ENCODE data around the gene BACH2.

Gene BACH2

DNA sequence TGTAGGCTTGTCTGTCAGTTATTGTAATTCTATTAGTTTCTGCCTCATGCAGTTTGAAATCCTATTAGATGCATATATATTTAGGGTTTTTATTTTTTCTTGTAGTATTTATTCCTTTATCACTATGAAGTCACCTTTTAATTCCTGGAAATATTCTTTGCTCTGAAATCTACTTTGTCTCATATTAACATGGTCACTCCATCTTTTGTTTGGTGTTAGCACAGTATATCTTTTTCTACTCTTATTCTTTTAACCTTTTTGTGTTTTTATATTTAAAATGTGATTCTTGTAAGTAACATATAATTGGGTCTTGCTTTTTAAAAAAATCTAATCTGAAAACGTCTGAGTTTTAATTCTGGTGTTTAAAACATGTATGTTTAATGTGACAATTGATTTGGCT, 280.8 kb downstream of the BACH2 start:
- no peak for DNase-seq

GRCh38 chr6:90008908-90009501, 287.6 kb downstream of the BACH2 start:
- DNase-seq = no peak

DNA sequence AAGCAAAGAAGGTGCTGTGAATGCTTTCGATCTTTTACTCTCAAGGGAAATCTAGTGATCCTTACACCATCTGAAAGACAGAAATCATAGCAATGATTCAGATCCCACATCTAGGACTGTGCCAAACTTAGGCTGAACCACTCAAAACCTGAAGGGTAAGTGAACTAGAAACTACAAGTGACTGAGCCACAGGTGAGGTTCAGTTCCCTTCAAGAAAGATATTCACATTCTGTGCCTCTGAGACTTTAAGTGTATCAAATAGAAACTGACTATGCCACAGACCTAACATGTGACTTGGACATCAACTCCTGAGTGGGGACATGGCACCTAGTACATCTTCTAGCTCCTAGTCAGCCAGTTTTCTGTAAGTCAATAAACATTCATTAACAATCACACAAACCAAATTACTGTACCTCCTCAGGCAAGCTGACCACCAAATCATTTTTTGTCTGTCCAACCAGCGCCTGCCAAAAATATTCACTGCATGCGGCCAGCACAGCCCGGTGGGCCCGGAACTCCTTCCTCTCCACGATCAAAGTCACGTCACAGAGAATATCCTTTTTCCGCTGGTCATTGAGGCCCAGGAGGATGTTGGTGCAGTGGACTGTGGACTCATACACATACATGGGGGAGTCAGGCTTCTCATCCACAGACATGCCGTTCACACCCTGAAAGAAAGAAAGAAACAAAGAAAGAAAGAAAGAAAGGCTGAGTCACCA, 288.3 kb downstream of the BACH2 start:
- no peak for DNase-seq

DNA sequence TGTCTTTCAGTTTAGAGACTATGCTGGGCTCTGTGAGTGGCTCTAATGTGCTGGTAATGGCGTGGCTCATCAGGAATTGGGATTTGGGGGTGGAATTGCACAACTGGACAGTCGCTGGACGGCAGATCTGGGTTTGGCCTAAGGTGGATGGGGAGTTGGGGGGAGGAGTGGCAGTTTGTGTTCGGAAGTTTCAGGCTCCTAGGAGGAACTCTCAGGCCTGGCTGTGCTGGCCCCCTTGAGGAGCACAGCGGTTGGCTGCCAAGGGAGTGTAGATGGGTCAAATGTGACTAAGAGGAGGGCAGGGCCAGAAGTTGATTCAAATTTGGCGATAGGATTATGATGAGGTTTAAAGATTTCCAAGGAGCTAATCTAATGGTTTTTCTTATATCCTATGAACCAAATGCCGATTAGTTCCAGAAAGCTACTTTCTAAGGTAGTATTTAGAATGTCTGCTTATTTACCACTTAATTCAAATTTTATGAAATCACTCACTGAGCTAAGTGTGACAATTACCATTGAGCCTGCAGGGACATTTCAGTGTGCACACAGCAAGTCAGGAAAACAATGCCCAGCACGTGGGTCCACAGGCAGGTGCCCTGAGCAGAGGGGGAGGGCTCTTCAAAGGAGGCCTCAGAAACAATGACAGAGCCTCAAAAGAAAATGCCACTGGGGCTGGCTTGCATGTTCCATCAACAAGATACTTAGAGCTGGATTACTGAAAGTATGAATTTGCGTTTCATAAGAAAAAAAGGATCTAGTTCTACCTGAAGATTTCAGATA, 291.4 kb downstream of the BACH2 start:
- no peak for DNase-seq

DNA sequence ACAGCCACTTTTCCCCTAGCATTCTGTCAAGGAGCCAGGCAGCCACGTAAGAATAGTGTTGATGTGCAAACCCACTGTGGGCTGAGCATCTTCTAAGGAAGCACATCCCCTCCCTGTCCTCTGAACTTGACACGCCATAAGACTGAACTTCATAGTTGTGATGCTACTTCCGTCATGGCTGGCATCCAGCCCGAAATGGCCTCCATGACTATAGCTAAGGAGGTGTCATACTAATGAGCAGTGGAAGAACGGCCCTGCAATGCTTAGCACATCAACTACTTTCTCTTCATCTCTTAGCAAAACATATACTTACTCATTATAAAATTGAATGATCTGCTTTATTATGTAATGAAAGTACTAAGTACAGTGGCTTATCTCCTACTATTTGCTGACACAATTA, 292.1 kb downstream of the BACH2 start:
- no peak for DNase-seq

DNA sequence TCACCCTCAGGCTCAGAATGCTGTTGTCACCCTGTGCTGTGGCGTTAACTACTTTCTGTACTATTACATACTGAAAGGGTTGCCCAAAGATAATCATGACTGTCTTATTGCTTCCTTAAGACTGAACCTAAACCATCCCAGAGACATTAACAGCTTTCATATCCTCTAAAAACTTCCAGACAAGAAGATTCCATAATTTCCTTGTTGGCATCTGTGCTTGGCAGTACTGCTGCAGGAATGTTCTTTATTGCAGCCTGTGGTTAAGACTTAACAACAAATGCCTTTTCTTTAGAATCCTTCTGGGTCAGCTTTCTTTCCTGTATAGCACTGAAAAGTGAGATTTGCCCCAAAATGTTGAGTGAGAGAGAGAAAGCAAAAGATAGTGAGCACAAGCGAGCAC, 292.7 kb downstream of the BACH2 start:
- DNase-seq = no peak

- DNase-seq = no peak
Measured at GRCh38 chr6:90003069-90003795, 293.4 kb downstream of the BACH2 start.

- peak; percentile 51 for DNase-seq
Measured at GRCh38 chr6:90000864-90001731, 295.5 kb downstream of the BACH2 start.

DNA sequence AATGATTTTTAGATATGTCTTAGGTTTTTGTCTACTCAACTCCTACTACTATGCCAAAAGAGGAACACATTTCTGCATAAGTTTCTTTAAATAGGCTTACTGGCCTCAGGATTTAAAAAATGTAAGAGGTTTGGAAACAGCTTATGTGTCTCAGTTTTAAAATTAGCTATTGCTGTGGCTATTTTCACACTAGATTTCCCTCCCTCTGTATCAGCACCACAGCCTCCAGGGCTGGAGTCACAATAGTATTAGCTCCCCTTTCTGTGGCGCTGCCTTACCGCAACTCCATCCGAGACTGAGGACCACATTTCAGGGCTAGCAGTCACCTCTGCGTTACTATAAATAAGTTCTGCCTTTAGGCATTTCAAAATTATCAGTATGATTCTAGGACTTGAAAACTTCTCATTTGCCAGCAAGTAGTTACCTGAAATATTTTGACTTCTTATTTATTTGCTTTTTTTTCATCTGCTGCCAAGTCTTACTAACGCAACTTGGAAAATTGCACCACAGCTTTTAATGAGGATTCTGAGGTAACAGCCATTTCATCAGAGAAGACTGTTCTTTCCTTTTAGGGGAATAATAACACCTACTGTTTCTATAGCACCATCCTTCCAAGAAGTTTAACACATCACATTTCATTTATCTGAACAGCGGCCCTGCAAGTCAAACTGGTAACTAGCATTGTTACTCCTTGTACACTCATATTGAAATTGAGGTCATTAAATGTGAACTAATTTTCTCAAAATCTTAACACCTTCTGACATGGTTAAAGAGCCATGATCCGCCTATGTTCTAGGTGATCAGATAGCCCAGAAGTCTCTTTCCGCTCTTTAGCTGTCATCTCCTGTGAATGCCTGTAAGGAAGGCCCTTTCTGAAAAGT, 296.5 kb downstream of the BACH2 start:
- DNase-seq = no peak

- DNase-seq = peak; percentile 49
Measured at GRCh38 chr6:89999154-89999553, 297.5 kb downstream of the BACH2 start.

GRCh38 chr6:89997456-89998445, 298.9 kb downstream of the BACH2 start:
- peak; percentile 50 for DNase-seq

DNA sequence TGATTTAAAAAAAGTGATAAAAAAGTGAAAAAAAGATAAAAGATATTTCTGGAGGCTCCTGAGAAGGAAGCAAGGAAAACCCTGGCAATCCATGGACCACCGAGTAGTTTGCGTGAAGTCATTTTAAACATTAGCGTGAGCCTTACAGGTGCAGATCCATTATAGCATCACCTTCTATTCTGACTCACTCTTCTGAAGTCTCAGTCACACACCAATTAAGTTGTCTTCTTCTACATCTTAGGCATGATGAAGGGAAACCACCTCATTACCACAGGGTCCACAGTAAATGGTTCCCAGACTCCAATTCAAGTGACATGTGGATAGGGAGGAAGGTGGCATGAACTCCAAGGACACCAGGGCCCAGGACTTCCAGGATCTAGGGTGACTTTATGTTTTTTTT, 303.2 kb downstream of the BACH2 start:
- no peak for DNase-seq

- DNase-seq = no peak
Measured at GRCh38 chr6:89992818-89993217, 303.8 kb downstream of the BACH2 start.

- no peak for DNase-seq
Measured at GRCh38 chr6:89989742-89990141, 306.9 kb downstream of the BACH2 start.

DNA sequence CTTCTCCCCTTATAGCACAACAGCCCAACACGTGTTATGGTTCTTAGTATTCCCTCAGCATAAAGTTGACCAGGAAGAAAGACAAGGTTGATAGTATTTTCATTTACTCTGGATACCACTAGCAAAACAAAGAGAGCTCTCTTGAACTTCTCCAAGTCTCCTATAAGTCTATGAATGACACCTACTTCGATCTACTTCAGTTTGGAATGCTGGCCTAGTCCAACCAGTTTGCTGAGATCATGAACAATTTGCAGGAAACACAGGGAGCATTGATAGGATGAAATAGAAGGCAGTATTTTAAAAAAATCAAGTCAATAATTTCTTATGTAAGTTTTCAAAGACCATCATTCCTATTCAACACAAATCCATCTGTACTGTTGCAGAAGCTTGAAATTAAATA, 308.8 kb downstream of the BACH2 start:
- no peak for DNase-seq

DNA sequence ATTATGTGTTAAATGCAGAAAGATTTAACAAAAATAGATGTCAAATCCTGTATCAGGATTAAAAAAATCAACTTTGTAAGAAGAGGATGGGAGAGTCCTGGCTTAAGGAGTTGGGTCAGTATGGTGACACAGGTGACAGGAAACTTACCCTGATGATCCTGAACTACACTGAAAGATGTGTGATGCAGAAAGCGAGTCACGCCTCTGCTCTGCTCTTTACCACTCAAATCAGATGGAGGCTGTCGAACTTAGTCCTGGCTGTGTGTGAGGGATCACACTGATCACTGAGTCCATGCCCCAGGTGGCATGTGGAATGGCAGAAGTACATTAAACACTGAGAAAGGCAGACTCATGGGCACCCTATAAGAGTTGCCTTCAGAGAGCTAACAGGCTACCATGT, 309.5 kb downstream of the BACH2 start:
- no peak for DNase-seq

GRCh38 chr6:89986650-89987074, 310.0 kb downstream of the BACH2 start:
- DNase-seq = no peak

DNA sequence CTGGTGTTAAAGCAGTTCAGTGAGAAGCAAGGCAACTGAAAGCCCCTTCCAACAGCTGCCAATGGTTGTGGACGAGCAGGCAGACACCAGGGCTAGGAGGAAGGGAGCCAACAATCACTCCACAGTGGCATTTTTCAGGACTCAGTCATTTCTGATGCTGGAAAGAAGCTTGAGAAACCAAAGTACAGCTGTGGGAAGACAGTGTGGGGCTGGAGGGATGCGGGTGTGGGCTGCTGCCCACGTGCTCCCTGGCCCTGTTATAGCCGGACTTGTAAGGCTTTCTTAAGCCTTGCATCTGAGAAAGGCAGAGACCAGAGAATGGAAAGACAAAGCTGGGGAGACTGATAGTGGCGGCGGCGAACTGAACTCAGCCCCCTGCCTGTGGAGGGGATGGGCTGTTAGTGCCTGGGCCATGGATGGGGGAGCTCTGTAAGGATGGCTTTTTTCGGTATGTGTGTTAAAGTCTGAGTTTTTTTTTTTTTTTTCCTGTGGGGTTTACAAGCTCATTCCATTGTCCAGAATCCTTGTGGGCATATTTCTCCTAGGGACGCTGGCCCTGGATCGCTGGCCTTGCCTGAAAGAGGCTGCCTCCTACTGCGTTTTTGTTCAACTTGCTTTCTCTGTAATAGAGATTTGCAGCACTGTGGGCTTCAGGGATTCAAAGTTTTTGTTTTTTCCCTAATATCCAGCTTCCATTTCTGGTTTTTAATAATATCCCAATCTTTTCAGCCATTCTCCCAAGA, 310.7 kb downstream of the BACH2 start:
- DNase-seq = no peak

Data from hematopoietic multipotent progenitor cell treated with erythropoietin and hydrocortisone succinate and interleukin-3 and kit ligand, for 4 days (in vitro differentiated cells).